AG04450 (cell line): ENCODE results near the gene PIM3. TPM values are rescaled to one million over a fixed set of nuclear protein-coding genes. Genes with fewer than 3 reads are reported as not detected.

Experiments used
- CTCF ChIA-PET: fragments of 300-600, 350-600 bp; formaldehyde crosslinking; extraction: SDS; loops from one replicate; lab custom pipeline; 2022; ENCODE audit warnings: antibody characterized with exemption, inconsistent platforms; lab: Charles Lee
- POLR2A ChIA-PET: fragments of 350-600 bp; formaldehyde crosslinking; extraction: SDS; loops from one replicate; lab custom pipeline; 2021; ENCODE audit warnings: antibody characterized with exemption, inconsistent platforms; lab: Yijun Ruan, JAX
- DNase-seq: peaks from one replicate; pipeline ENCODE4 v3.0.0-alpha.2; 2011; ENCODE audit warnings: low read depth, low spot score
- H3K27ac ChIP-seq: one replicate; pipeline ENCODE4 v1.5.1; 2012; ENCODE audit warnings: low read depth, low read length, control low read depth
- H3K27me3 ChIP-seq: one replicate; pipeline ENCODE4 v1.6.0; 2012; ENCODE audit warnings: low read length; ENCODE audit not compliant: control insufficient read depth, insufficient read depth
- H3K4me3 ChIP-seq: 2 replicates; pipeline ENCODE4 v1.5.1; 2011; ENCODE audit warnings: mild to moderate bottlenecking, low read depth, low read length, control low read depth
- H3K9me3 ChIP-seq: 2 replicates; pipeline ENCODE4 v1.5.1; 2012; ENCODE audit warnings: low read length; ENCODE audit not compliant: control insufficient read depth, insufficient read depth
- polyA plus RNA-seq: library from polyadenylated mRNA; depleted of rRNA; stranded (reverse); fragments of >200 nt; gene quantifications from 2 replicates; pipeline ENCODE4 v1.2.3, GENCODE V29; 2011
- TF ChIP-seq, protein P1 (sequence below): IDR thresholded peaks from 2 replicates; pipeline ENCODE4 v1.5.1; 2011; ENCODE audit warnings: low read depth, low read length, control low read depth, inconsistent platforms

The PIM3 gene
- polyA plus RNA-seq, 1 experiment, result 6.1 TPM

DNA sequence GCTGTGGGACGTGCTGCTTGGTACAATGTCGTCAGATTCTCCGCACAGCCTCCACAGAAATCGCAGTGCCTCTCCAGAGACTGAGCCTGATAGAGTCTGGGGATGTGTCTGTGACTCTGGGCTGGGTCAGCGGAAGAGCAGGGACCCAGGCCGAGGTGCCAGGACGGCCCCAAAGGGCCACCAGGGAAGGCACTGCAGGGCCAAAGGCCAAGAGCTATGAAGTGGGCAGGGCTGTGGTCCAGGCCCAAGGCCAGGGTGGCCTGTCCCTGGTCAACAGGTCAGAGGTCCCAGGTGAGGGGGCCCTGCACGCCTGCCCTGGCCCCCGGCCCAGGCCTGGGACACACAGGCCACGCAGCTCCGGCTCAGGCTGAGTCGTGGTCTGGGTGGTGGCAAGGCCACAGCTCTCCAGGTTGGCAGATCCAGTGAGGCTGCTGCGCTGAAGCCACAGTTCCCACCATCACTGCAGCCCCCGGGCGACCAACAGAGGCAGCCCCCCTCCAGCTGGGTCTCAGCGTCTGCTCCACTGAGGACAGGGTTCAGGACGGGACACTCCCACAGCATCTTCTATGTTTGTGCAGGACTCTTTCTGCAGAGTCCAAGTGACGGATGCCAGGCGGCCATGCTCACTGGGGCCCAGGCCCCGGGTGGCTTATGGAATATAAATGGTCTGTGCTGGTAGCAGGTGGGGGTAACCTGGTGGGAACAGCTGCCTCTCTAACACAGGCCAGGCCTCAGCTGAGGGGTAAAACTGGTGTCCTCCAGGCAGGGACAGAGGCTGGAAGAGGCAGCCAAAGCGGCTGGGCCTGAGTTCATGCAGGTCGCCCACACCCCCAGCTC lies 4.8 kb upstream of the PIM3 start:
- ChIA-PET CTCF (no interaction called here), POLR2A (no interaction called here)
- H3K27ac ChIP-seq, result no peak overlapping the region
- no peak for DNase-seq
- no peak overlapping the region for H3K4me3 ChIP-seq
- TF ChIP-seq, protein P1, sequence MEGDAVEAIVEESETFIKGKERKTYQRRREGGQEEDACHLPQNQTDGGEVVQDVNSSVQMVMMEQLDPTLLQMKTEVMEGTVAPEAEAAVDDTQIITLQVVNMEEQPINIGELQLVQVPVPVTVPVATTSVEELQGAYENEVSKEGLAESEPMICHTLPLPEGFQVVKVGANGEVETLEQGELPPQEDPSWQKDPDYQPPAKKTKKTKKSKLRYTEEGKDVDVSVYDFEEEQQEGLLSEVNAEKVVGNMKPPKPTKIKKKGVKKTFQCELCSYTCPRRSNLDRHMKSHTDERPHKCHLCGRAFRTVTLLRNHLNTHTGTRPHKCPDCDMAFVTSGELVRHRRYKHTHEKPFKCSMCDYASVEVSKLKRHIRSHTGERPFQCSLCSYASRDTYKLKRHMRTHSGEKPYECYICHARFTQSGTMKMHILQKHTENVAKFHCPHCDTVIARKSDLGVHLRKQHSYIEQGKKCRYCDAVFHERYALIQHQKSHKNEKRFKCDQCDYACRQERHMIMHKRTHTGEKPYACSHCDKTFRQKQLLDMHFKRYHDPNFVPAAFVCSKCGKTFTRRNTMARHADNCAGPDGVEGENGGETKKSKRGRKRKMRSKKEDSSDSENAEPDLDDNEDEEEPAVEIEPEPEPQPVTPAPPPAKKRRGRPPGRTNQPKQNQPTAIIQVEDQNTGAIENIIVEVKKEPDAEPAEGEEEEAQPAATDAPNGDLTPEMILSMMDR, result no peak
- H3K9me3 ChIP-seq, result no peaks in the 10 kb centered on the region; the same call in 1 of the 2 replicates
- no peaks in the 10 kb centered on the region for H3K27me3 ChIP-seq

GRCh38 chr22:49956418-49956770 lies 4.2 kb upstream of the PIM3 start:
- Histone ChIP-seq H3K9me3 (no peaks in the 10 kb centered on the region; the same call in 1 of the 2 replicates), H3K27me3 (no peaks in the 10 kb centered on the region), H3K4me3 (no peak overlapping the region), H3K27ac (no peak overlapping the region)
- POLR2A ChIA-PET, result no interaction called here
- TF ChIP-seq, protein P1, result no peak
- DNase-seq, result no peak
- CTCF ChIA-PET, result no interaction called here

GRCh38 chr22:49956914-49957825 lies 3.4 kb upstream of the PIM3 start:
- Histone ChIP-seq H3K27me3 (no peaks in the 10 kb centered on the region), H3K4me3 (no peak overlapping the region), H3K27ac (no peak overlapping the region), H3K9me3 (no peaks in the 10 kb centered on the region; the same call in 1 of the 2 replicates)
- CTCF ChIA-PET, result no interaction called here
- POLR2A ChIA-PET, result no interaction called here
- no peak for DNase-seq
- TF ChIP-seq, protein P1, result no peak

- POLR2A ChIA-PET, result no interaction called here
- DNase-seq, result no peak
- no peak overlapping the region for H3K4me3 ChIP-seq
- CTCF ChIA-PET, result no interaction called here
- TF ChIP-seq, protein P1, result no peak
- H3K9me3 ChIP-seq, result peaks cover 2% of the 10 kb centered on the region; the same call in 1 of the 2 replicates
- H3K27ac ChIP-seq, result no peak overlapping the region
- H3K27me3 ChIP-seq, result no peaks in the 10 kb centered on the region
Measured at GRCh38 chr22:49957826-49958365, 2.7 kb upstream of the PIM3 start.
